ENCODE results near the gene AREL1.

GRCh38 chr14:74620497-74620921, 92.4 kb downstream of the AREL1 start:
- no peak for TF ChIP-seq CTCF (IDR thresholded peaks at IDR 0.05)
- no peak for TF ChIP-seq POLR2A (IDR thresholded peaks at IDR 0.05)
- TF ChIP-seq POLR2AphosphoS5 (IDR thresholded peaks at IDR 0.05) = no peak

Data from prostate gland (tissue), 2 donors.